ENCODE data around the gene TTYH3. TPM values are rescaled to one million over a fixed set of nuclear protein-coding genes. Genes with fewer than 3 reads are reported as not detected.

Gene TTYH3
- total and polyA plus RNA-seq, 9 of the 15 experiments (the other 6 are each of a cell fraction or from before 2014, with no cell fraction given), result 0.01 to 5.5 (median 1.1) TPM

DNA sequence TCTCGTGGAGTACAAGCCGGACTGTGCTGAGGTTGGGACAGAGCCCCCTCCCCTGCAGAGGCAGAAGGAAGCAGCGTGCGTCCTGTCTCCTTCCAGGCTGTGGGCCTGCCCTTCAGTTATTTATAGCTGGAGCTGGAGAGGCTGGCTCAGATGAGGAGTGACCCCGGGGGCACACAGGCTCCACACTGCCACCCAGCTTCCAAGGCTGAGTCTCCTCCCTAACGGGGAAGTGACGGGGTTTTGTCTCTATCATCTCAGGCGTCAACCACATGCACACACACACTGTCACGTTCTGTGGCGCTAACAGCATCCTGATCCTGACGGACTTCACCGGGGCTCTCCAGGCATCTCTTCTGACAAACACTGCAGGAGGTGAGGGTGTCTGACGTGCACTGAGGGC is 81.6 kb downstream of the TTYH3 start (continued):
- TF ChIP-seq, protein P1, sequence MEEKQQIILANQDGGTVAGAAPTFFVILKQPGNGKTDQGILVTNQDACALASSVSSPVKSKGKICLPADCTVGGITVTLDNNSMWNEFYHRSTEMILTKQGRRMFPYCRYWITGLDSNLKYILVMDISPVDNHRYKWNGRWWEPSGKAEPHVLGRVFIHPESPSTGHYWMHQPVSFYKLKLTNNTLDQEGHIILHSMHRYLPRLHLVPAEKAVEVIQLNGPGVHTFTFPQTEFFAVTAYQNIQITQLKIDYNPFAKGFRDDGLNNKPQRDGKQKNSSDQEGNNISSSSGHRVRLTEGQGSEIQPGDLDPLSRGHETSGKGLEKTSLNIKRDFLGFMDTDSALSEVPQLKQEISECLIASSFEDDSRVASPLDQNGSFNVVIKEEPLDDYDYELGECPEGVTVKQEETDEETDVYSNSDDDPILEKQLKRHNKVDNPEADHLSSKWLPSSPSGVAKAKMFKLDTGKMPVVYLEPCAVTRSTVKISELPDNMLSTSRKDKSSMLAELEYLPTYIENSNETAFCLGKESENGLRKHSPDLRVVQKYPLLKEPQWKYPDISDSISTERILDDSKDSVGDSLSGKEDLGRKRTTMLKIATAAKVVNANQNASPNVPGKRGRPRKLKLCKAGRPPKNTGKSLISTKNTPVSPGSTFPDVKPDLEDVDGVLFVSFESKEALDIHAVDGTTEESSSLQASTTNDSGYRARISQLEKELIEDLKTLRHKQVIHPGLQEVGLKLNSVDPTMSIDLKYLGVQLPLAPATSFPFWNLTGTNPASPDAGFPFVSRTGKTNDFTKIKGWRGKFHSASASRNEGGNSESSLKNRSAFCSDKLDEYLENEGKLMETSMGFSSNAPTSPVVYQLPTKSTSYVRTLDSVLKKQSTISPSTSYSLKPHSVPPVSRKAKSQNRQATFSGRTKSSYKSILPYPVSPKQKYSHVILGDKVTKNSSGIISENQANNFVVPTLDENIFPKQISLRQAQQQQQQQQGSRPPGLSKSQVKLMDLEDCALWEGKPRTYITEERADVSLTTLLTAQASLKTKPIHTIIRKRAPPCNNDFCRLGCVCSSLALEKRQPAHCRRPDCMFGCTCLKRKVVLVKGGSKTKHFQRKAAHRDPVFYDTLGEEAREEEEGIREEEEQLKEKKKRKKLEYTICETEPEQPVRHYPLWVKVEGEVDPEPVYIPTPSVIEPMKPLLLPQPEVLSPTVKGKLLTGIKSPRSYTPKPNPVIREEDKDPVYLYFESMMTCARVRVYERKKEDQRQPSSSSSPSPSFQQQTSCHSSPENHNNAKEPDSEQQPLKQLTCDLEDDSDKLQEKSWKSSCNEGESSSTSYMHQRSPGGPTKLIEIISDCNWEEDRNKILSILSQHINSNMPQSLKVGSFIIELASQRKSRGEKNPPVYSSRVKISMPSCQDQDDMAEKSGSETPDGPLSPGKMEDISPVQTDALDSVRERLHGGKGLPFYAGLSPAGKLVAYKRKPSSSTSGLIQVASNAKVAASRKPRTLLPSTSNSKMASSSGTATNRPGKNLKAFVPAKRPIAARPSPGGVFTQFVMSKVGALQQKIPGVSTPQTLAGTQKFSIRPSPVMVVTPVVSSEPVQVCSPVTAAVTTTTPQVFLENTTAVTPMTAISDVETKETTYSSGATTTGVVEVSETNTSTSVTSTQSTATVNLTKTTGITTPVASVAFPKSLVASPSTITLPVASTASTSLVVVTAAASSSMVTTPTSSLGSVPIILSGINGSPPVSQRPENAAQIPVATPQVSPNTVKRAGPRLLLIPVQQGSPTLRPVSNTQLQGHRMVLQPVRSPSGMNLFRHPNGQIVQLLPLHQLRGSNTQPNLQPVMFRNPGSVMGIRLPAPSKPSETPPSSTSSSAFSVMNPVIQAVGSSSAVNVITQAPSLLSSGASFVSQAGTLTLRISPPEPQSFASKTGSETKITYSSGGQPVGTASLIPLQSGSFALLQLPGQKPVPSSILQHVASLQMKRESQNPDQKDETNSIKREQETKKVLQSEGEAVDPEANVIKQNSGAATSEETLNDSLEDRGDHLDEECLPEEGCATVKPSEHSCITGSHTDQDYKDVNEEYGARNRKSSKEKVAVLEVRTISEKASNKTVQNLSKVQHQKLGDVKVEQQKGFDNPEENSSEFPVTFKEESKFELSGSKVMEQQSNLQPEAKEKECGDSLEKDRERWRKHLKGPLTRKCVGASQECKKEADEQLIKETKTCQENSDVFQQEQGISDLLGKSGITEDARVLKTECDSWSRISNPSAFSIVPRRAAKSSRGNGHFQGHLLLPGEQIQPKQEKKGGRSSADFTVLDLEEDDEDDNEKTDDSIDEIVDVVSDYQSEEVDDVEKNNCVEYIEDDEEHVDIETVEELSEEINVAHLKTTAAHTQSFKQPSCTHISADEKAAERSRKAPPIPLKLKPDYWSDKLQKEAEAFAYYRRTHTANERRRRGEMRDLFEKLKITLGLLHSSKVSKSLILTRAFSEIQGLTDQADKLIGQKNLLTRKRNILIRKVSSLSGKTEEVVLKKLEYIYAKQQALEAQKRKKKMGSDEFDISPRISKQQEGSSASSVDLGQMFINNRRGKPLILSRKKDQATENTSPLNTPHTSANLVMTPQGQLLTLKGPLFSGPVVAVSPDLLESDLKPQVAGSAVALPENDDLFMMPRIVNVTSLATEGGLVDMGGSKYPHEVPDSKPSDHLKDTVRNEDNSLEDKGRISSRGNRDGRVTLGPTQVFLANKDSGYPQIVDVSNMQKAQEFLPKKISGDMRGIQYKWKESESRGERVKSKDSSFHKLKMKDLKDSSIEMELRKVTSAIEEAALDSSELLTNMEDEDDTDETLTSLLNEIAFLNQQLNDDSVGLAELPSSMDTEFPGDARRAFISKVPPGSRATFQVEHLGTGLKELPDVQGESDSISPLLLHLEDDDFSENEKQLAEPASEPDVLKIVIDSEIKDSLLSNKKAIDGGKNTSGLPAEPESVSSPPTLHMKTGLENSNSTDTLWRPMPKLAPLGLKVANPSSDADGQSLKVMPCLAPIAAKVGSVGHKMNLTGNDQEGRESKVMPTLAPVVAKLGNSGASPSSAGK (IDR thresholded peaks at IDR 0.05), result peak; percentile 58
- TF ChIP-seq BHLHE40 (IDR thresholded peaks at IDR 0.05; ENCODE audit: low read length), result peak; percentile 66
- TF ChIP-seq L3MBTL2 (IDR thresholded peaks at IDR 0.05), result peak; percentile 74
- TF ChIP-seq MEIS2 (IDR thresholded peaks at IDR 0.05; ENCODE audit: partially characterized antibody), result peak; percentile 26
